ENCODE results near the gene LUZP1.

- TF ChIP-seq CTCF (IDR thresholded peaks at IDR 0.05) = no peak
- TF ChIP-seq POLR2A (IDR thresholded peaks at IDR 0.05) = no peak
Measured at GRCh38 chr1:23177031-23177430, 8.4 kb upstream of the LUZP1 start.
